WTC11 (cell line): Measurements from ENCODE around the gene NGDN. TPM values are rescaled to one million over a fixed set of nuclear protein-coding genes. Genes with fewer than 3 reads are reported as not detected.

Experiments used
- ATAC-seq: fragments of 200-7000 bp; cut with Tn5 transposase; 2 replicates; pipeline ENCODE4 v1.10.0; 2021; ENCODE audit warnings: mild to moderate bottlenecking, moderate library complexity
- CTCF ChIA-PET: fragments of 300-600 bp; sonication (Branson Sonifier 250); formaldehyde crosslinking; loops from one replicate; lab custom pipeline; 2021; ENCODE audit warnings: antibody characterized with exemption; lab: Charles Lee
- POLR2A ChIA-PET: fragments of 350-600 bp; sonication (Branson Sonifier 250); formaldehyde crosslinking; loops from one replicate; lab custom pipeline; 2021; ENCODE audit warnings: antibody characterized with exemption; lab: Charles Lee
- DNase-seq: peaks from one replicate; pipeline ENCODE4 v3.0.0; 2021; ENCODE audit warnings: low spot score
- H3K27ac Mint-ChIP-seq: 2 replicates; pipeline ENCODE4 v1.8.0; 2021; ENCODE audit warnings: mixed read lengths
- H3K27me3 Mint-ChIP-seq: 2 replicates; pipeline ENCODE4 v1.8.0; 2021; ENCODE audit warnings: low read depth, mild to moderate bottlenecking, moderate library complexity, mixed read lengths
- H3K36me3 Mint-ChIP-seq: 2 replicates; pipeline ENCODE4 v1.8.0; 2021; ENCODE audit warnings: mixed read lengths
- H3K4me1 Mint-ChIP-seq: 2 replicates; pipeline ENCODE4 v1.8.0; 2022; ENCODE audit warnings: mixed read lengths
- H3K4me3 Mint-ChIP-seq: 2 replicates; pipeline ENCODE4 v1.8.0; 2021; ENCODE audit warnings: mild to moderate bottlenecking, moderate library complexity, mixed read lengths
- H3K9me3 Mint-ChIP-seq: 2 replicates; pipeline ENCODE4 v1.8.0; 2021; ENCODE audit warnings: mixed read lengths
- ELF4 ChIP-seq: sonication (generic); formaldehyde crosslinking; IDR thresholded peaks from 2 replicates; pipeline ENCODE4 v1.8.1; 2022; ENCODE audit warnings: low read depth, mild to moderate bottlenecking, moderate library complexity, missing genetic modification reagents
- ETV6 ChIP-seq: sonication (generic); formaldehyde crosslinking; IDR thresholded peaks from 2 replicates; pipeline ENCODE4 v1.8.1; 2022; ENCODE audit warnings: mild to moderate bottlenecking, missing genetic modification reagents
- IRF2 ChIP-seq: sonication (generic); formaldehyde crosslinking; IDR thresholded peaks from 2 replicates; pipeline ENCODE4 v1.8.0; 2022; ENCODE audit warnings: low read depth, missing genetic modification reagents, borderline replicate concordance
- NR1H2 ChIP-seq: sonication (generic); formaldehyde crosslinking; IDR thresholded peaks from 2 replicates; pipeline ENCODE4 v1.9.0; 2021; ENCODE audit warnings: mild to moderate bottlenecking, moderate library complexity, missing genetic modification reagents
- PRRX2 ChIP-seq: fragments of 250-450 bp; sonication (Bioruptor Pico); IDR thresholded peaks from 2 replicates; pipeline ENCODE4 v1.8.0; 2021; ENCODE audit warnings: mild to moderate bottlenecking
- RORB ChIP-seq: fragments of 250-450 bp; sonication (Bioruptor Pico); IDR thresholded peaks from 2 replicates; pipeline ENCODE4 v1.9.0; 2021; ENCODE audit warnings: mild to moderate bottlenecking
- SMAD4 ChIP-seq: sonication (generic); formaldehyde crosslinking; IDR thresholded peaks from 2 replicates; pipeline ENCODE4 v1.8.0; 2022; ENCODE audit warnings: mild to moderate bottlenecking, missing genetic modification reagents
- total RNA-seq: library from RNA; stranded (reverse); gene quantifications from 3 replicates; pipeline ENCODE4 v1.2.3, GENCODE V29; 2021
- TF ChIP-seq, protein P1 (sequence below): sonication (generic); formaldehyde crosslinking; IDR thresholded peaks from 2 replicates; pipeline ENCODE4 v1.8.1; 2022; ENCODE audit warnings: low read depth, mild to moderate bottlenecking, moderate library complexity, missing genetic modification reagents, borderline replicate concordance
- TF ChIP-seq, protein P2 (sequence below): fragments of 250-450 bp; sonication (Bioruptor Pico); IDR thresholded peaks from 2 replicates; pipeline ENCODE4 v2.1.2; 2022; ENCODE audit warnings: mild to moderate bottlenecking, moderate library complexity
- TF ChIP-seq, protein P3 (sequence below): fragments of 200-600 bp; IDR thresholded peaks from 2 replicates; pipeline ENCODE4 v1.8.0; 2022; ENCODE audit warnings: antibody characterized with exemption
- TF ChIP-seq, protein P4 (sequence below): sonication (generic); formaldehyde crosslinking; IDR thresholded peaks from 2 replicates; pipeline ENCODE4 v1.8.0; 2022; ENCODE audit warnings: mild to moderate bottlenecking, missing genetic modification reagents
- TF ChIP-seq, protein P5 (sequence below): sonication (generic); formaldehyde crosslinking; IDR thresholded peaks from 2 replicates; pipeline ENCODE4 v1.8.0; 2023; ENCODE audit warnings: mild to moderate bottlenecking, missing genetic modification reagents
- TF ChIP-seq, protein P6 (sequence below): sonication (generic); formaldehyde crosslinking; IDR thresholded peaks from 2 replicates; pipeline ENCODE4 v1.8.0; 2022; ENCODE audit warnings: mild to moderate bottlenecking, missing genetic modification reagents

Gene NGDN
- total RNA-seq, 1 experiment from 2014 or later: 45.5 TPM

DNA sequence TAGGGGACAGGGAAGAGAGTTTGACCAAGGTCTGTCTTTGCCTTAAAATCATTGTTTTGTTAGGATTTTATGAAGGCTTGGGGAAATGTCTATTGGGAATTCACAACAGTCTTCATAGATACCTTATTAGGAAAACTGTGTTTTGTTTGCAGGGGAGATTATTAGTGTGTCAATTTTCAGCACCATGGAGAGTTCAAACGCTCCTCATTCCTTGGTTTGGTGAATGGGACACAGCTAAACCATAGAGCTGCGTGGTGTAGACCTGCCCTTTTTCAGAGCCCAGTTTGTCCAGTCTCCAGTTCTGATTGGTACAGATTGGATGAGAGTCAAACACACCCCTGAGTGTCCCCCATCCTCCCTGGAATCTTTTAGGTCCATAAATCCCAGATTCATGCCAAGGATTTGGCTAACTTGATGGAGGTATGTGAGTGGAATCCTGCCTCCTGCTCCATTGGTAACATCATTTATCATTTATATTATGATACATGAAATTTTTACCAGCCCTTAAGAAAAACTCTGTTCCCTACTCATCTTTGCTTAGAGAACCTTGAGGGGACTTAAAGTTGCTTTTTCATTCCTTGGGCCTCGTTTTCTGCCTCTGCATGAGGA is 12.0 kb downstream of the NGDN start (continued):
- TF ChIP-seq, protein P1, sequence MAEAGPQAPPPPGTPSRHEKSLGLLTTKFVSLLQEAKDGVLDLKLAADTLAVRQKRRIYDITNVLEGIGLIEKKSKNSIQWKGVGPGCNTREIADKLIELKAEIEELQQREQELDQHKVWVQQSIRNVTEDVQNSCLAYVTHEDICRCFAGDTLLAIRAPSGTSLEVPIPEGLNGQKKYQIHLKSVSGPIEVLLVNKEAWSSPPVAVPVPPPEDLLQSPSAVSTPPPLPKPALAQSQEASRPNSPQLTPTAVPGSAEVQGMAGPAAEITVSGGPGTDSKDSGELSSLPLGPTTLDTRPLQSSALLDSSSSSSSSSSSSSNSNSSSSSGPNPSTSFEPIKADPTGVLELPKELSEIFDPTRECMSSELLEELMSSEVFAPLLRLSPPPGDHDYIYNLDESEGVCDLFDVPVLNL: no peak
- TF ChIP-seq, protein P2, sequence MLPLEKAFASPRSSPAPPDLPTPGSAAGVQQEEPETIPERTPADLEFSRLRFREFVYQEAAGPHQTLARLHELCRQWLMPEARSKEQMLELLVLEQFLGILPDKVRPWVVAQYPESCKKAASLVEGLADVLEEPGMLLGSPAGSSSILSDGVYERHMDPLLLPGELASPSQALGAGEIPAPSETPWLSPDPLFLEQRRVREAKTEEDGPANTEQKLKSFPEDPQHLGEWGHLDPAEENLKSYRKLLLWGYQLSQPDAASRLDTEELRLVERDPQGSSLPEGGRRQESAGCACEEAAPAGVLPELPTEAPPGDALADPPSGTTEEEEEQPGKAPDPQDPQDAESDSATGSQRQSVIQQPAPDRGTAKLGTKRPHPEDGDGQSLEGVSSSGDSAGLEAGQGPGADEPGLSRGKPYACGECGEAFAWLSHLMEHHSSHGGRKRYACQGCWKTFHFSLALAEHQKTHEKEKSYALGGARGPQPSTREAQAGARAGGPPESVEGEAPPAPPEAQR (CRISPR knock-in tag): no peak
- no peak for TF ChIP-seq RORB (CRISPR knock-in tag)
- TF ChIP-seq NR1H2 (CRISPR knock-in tag): no peak
- TF ChIP-seq IRF2 (CRISPR knock-in tag): no peak

DNA sequence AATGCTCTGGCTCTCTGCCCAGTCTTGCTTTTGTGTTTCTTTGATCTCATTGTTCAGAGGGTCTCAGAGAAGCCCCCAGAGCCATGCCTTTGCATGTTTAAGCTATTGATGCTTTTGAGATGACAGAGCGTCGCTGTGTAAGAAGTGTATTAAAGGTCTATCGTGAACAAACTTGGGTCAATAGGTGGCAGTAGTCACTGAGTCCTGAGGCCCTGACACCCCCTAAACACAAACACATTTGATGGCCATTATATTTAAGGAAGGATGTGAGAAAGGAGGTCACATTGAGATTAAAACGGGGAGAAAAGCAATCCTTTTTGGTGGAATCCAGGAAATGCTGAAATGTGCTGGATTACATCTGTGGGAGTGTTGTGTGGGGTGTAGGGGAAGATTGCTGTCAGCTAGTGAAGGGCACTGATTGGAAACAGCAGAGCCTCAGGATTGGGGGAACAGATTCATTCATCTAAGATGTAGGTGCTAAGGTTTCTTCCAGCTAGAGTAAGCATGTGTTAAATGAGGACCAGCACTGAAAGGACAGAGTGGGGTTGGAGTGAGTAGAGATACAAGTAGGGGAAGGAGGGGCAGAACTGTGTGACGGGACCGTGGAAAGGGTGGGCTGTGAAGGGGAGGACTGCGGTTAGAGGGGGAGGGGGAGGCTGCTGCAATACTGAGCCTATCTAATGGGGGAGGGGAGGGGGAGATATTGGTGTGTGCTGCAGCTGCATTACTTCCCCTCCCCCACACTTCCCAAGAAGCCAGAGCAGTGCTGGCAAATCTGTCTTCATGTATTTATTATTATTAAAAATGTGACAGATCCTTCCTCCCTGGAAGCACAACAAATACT is 12.7 kb downstream of the NGDN start:
- Mint-ChIP-seq H3K4me1 (peaks cover 63% of the 10 kb centered on the region), H3K4me3 (peak overlapping the region; percentile 55), H3K9me3 (no peaks in the 10 kb centered on the region), H3K27ac (peak overlapping the region; percentile 97), H3K27me3 (no peaks in the 10 kb centered on the region), H3K36me3 (peaks cover 10% of the 10 kb centered on the region)
- POLR2A ChIA-PET: interaction anchor here (1.0 to 6.0 kb wide), 9 partner anchors 41 to 82 kb away, joined by 3 to 73 read pairs (median 5); partner anchors contain the start of gene THTPA
- ATAC-seq (peak; percentile 26), DNase-seq (no peak)
- CTCF ChIA-PET: interaction anchor here (0.6 to 13.9 kb wide), 26 partner anchors 9 to 612 kb away, joined by 3 to 377 read pairs (median 5); partner anchors contain the start of genes AP1G2, PCK2 and THTPA
- TF ChIP-seq IRF2 (CRISPR knock-in tag): no peak
- TF ChIP-seq, protein P3, sequence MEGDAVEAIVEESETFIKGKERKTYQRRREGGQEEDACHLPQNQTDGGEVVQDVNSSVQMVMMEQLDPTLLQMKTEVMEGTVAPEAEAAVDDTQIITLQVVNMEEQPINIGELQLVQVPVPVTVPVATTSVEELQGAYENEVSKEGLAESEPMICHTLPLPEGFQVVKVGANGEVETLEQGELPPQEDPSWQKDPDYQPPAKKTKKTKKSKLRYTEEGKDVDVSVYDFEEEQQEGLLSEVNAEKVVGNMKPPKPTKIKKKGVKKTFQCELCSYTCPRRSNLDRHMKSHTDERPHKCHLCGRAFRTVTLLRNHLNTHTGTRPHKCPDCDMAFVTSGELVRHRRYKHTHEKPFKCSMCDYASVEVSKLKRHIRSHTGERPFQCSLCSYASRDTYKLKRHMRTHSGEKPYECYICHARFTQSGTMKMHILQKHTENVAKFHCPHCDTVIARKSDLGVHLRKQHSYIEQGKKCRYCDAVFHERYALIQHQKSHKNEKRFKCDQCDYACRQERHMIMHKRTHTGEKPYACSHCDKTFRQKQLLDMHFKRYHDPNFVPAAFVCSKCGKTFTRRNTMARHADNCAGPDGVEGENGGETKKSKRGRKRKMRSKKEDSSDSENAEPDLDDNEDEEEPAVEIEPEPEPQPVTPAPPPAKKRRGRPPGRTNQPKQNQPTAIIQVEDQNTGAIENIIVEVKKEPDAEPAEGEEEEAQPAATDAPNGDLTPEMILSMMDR: no peak
- no peak for TF ChIP-seq NR1H2 (CRISPR knock-in tag)
- TF ChIP-seq, protein P4, sequence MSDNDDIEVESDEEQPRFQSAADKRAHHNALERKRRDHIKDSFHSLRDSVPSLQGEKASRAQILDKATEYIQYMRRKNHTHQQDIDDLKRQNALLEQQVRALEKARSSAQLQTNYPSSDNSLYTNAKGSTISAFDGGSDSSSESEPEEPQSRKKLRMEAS (CRISPR knock-in tag): 0 out of 2 replicates have a peak, but pooled peaks have one; percentile 18
- no peak for TF ChIP-seq PRRX2 (CRISPR knock-in tag)
- TF ChIP-seq SMAD4: no peak
- TF ChIP-seq, protein P5, sequence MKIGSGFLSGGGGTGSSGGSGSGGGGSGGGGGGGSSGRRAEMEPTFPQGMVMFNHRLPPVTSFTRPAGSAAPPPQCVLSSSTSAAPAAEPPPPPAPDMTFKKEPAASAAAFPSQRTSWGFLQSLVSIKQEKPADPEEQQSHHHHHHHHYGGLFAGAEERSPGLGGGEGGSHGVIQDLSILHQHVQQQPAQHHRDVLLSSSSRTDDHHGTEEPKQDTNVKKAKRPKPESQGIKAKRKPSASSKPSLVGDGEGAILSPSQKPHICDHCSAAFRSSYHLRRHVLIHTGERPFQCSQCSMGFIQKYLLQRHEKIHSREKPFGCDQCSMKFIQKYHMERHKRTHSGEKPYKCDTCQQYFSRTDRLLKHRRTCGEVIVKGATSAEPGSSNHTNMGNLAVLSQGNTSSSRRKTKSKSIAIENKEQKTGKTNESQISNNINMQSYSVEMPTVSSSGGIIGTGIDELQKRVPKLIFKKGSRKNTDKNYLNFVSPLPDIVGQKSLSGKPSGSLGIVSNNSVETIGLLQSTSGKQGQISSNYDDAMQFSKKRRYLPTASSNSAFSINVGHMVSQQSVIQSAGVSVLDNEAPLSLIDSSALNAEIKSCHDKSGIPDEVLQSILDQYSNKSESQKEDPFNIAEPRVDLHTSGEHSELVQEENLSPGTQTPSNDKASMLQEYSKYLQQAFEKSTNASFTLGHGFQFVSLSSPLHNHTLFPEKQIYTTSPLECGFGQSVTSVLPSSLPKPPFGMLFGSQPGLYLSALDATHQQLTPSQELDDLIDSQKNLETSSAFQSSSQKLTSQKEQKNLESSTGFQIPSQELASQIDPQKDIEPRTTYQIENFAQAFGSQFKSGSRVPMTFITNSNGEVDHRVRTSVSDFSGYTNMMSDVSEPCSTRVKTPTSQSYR: peak; percentile 60; the same call in 1 of the 2 replicates
- no peak for TF ChIP-seq ELF4

DNA sequence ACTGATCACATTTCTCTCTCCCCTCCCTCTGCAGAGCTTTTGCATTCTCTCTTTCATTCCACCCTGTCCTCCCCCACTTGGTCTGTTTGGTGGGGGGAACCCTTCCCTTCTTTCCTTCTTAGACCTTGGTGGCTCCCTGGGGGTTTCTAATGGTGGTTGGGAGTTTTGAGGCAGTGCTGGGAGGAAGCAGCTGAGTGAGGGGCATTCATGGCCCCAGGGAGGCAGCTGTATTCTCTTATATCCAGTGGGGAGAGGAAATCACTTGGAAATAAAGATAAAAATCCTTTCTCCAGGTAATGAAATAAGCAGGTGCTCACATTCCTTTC is 13.3 kb downstream of the NGDN start:
- DNase-seq (no peak), ATAC-seq (peak; percentile 20)
- Mint-ChIP-seq H3K36me3 (peaks cover 4% of the 10 kb centered on the region), H3K27ac (peak overlapping the region; percentile 97), H3K4me3 (peak overlapping the region; percentile 55), H3K4me1 (peaks cover 66% of the 10 kb centered on the region), H3K27me3 (no peaks in the 10 kb centered on the region; the same call in 1 of the 2 replicates), H3K9me3 (no peaks in the 10 kb centered on the region)
- ChIA-PET CTCF (interaction anchor here (0.7 to 13.9 kb wide), 16 partner anchors 8 to 86 kb away, joined by 3 to 377 read pairs (median 9); partner anchors contain the start of gene THTPA), POLR2A (interaction anchor here (1.2 to 6.0 kb wide), 7 partner anchors 40 to 81 kb away, joined by 3 to 73 read pairs (median 7); partner anchors contain the start of gene THTPA)
- TF ChIP-seq ETV6 (CRISPR knock-in tag): peak; percentile 35; the same call in 1 of the 2 replicates
- TF ChIP-seq, protein P6, sequence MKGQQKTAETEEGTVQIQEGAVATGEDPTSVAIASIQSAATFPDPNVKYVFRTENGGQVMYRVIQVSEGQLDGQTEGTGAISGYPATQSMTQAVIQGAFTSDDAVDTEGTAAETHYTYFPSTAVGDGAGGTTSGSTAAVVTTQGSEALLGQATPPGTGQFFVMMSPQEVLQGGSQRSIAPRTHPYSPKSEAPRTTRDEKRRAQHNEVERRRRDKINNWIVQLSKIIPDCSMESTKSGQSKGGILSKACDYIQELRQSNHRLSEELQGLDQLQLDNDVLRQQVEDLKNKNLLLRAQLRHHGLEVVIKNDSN (CRISPR knock-in tag): no peak
